Neuronal stem cell (in vitro differentiated cells): Measurements from ENCODE around the gene AKT1S1.

Experiments used
- DNase-seq: peaks from one replicate; pipeline ENCODE4 v3.0.0-alpha.2; 2013; ENCODE audit warnings: low spot score
- H2AFZ ChIP-seq: one replicate; pipeline ENCODE4 v1.6.1; 2013; ENCODE audit warnings: mild to moderate bottlenecking, low read length, inconsistent platforms
- H2AK5ac ChIP-seq: 2 replicates; pipeline ENCODE4 v1.6.1; 2013; ENCODE audit warnings: low read depth, mild to moderate bottlenecking, inconsistent platforms, low read length, moderate library complexity, mixed read lengths
- H2BK120ac ChIP-seq: 2 replicates; pipeline ENCODE4 v1.6.1; 2013; ENCODE audit warnings: low read depth, mild to moderate bottlenecking, inconsistent platforms, low read length, moderate library complexity, mixed read lengths
- H2BK12ac ChIP-seq: one replicate; pipeline ENCODE4 v1.6.1; 2013; ENCODE audit warnings: low read length, inconsistent platforms
- H2BK15ac ChIP-seq: 2 replicates; pipeline ENCODE4 v1.6.1; 2013; ENCODE audit warnings: mild to moderate bottlenecking, low read length, inconsistent platforms, mixed read lengths
- H2BK5ac ChIP-seq: one replicate; pipeline ENCODE4 v1.6.1; 2013; ENCODE audit warnings: inconsistent platforms, mild to moderate bottlenecking, low read length, moderate library complexity
- H3K14ac ChIP-seq: one replicate; pipeline ENCODE4 v1.6.1; 2013; ENCODE audit warnings: low read length, inconsistent platforms
- H3K18ac ChIP-seq: 2 replicates; pipeline ENCODE4 v1.6.1; 2013; ENCODE audit warnings: low read length, inconsistent platforms
- H3K23ac ChIP-seq: 2 replicates; pipeline ENCODE4 v1.6.1; 2013; ENCODE audit warnings: low read depth, mild to moderate bottlenecking, mixed read lengths, low read length, inconsistent platforms; ENCODE audit not compliant: poor library complexity
- H3K27ac ChIP-seq: replicated peaks from 3 replicates; pipeline ENCODE4 v1.5.1; 2013; ENCODE audit warnings: low read length, inconsistent platforms
- H3K27me3 ChIP-seq, 3 experiments: 2 replicates each; pipeline ENCODE4 v1.6.1; 2013; ENCODE audit warnings: low read length in 3 of 3, mild to moderate bottlenecking in 2 of 3, inconsistent platforms in 1 of 3, low read depth in 1 of 3, mixed read lengths in 1 of 3, moderate library complexity in 1 of 3; ENCODE audit not compliant: control insufficient read depth in 3 of 3, insufficient read depth in 3 of 3
- H3K36me3 ChIP-seq, 2 donors: replicated peaks in 1 of 2; 2 replicates each; pipeline ENCODE4 v1.6.1; 2013; ENCODE audit warnings: low read length in 2 of 2; ENCODE audit not compliant: control insufficient read depth in 2 of 2, insufficient read depth in 2 of 2
- H3K4ac ChIP-seq: 2 replicates; pipeline ENCODE4 v1.6.1; 2013; ENCODE audit warnings: inconsistent platforms, mild to moderate bottlenecking, low read length, moderate library complexity
- H3K4me1 ChIP-seq, 2 donors: 1 replicate in 1 of 2; 2 replicates in 1 of 2; pipeline ENCODE4 v1.6.1; 2013; ENCODE audit warnings: low read length in 2 of 2, low read depth in 1 of 2; ENCODE audit not compliant: control insufficient read depth in 2 of 2, insufficient read depth in 1 of 2
- H3K4me2 ChIP-seq: one replicate; pipeline ENCODE4 v1.6.1; 2013; ENCODE audit warnings: mild to moderate bottlenecking, low read length, inconsistent platforms; ENCODE audit not compliant: insufficient read depth, poor library complexity, severe bottlenecking
- H3K4me3 ChIP-seq, 2 donors: 2 replicates each; pipeline ENCODE4 v1.5.1; 2013; ENCODE audit warnings: low read length in 2 of 2, mild to moderate bottlenecking in 2 of 2, inconsistent platforms in 1 of 2, moderate library complexity in 1 of 2
- H3K79me1 ChIP-seq: one replicate; pipeline ENCODE4 v1.6.1; 2013; ENCODE audit warnings: low read depth, mild to moderate bottlenecking, inconsistent platforms, low read length, moderate library complexity
- H3K9ac ChIP-seq: one replicate; pipeline ENCODE4 v1.6.1; 2013; ENCODE audit warnings: mild to moderate bottlenecking, low read depth, low read length, inconsistent platforms; ENCODE audit not compliant: poor library complexity
- H3K9me3 ChIP-seq, 2 donors: replicated peaks in 1 of 2; 2 replicates each; pipeline versions ENCODE3 to v1.6.1; 2013; ENCODE audit warnings: low read length in 2 of 2, mild to moderate bottlenecking in 2 of 2, inconsistent platforms in 1 of 2, low read depth in 1 of 2, mixed read lengths in 1 of 2, moderate library complexity in 1 of 2; ENCODE audit not compliant: control insufficient read depth in 2 of 2, insufficient read depth in 1 of 2
- H4K8ac ChIP-seq: one replicate; pipeline ENCODE4 v1.6.1; 2013; ENCODE audit warnings: low read depth, mild to moderate bottlenecking, inconsistent platforms, low read length, moderate library complexity
- H4K91ac ChIP-seq: one replicate; pipeline ENCODE4 v1.6.1; 2013; ENCODE audit warnings: low read length, low read depth, mild to moderate bottlenecking, inconsistent platforms; ENCODE audit not compliant: poor library complexity
- WGBS, 2 donors: extraction: QIAGEN DNeasy Blood & Tissue Kit; methylation state at CpG; one replicate each; pipeline ENCODE4 v1.1.7; 2013; ENCODE audit warnings: missing lambda C conversion rate in 2 of 2, mixed read lengths in 1 of 2; ENCODE audit not compliant: insufficient read length in 2 of 2, insufficient replicate concordance in 1 of 2; ENCODE audit errors: extremely low coverage in 2 of 2; 5-methylcytosine and 5-hydroxymethylcytosine counted together

The AKT1S1 gene

DNA sequence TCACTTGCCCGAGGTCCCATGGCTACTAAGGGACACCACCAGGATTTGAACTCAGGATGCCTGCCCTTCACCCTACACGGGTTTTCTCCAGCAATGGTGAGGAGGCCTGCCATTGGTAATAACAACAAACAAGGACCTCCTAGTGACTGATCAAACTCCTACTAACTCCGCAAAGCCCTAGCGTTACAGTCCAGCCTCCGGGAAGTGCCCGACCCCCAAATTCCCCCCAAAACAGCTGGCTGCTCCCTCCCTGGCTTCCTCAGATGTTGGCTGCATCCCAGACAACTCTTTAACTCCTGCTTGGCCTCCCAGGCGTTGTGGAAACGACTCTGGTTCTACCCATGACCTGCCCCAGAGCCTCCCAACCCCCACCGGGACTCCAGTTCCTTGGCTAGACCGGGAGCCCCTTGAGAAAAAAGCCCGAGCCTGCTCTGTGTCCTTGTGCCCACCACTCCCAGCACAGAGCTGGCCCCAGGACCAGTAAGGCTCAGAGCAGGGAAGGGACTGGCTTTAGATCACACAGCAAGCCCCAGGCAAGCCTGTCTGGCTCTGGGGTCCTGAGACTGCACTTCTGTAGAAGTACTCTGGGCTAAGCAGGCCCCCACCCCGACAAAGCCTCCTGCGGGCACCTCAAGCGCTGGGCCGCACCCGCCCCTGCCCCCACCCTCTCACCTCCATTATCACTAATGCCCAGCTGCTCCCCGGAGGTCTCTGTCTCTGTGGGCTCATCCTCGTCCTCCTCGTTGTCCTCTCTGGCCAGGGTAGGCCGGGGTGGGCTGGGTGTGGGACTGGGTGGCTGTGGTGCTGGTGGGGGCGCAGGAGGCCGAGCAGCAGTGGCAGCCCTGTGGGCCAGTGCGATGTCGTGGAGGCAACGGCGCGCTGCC lies 4.7 kb downstream of the AKT1S1 start:
- H3K27me3 ChIP-seq: no peaks in the 10 kb centered on the region
- no CpG with 5 or more reads among the region's 27 CpGs for WGBS, 2 donors
- H2BK15ac ChIP-seq: no peak overlapping the region
- H3K9ac ChIP-seq: no peak overlapping the region
- H3K4ac ChIP-seq: no peak overlapping the region
- H3K4me3 ChIP-seq: no peak overlapping the region
- H3K4me1 ChIP-seq: peaks cover 13 to 16% of the 10 kb centered on the region in 2 donors
- no peak overlapping the region for H3K4me2 ChIP-seq
- no peak for DNase-seq
- H2AFZ ChIP-seq: no peak overlapping the region
- H3K27ac ChIP-seq: no peak overlapping the region
- H3K79me1 ChIP-seq: peaks cover 10% of the 10 kb centered on the region
- no peak overlapping the region for H3K18ac ChIP-seq
- no peak overlapping the region for H3K23ac ChIP-seq
- no peak overlapping the region for H2AK5ac ChIP-seq
- peak overlapping the region; percentile 39 for H2BK120ac ChIP-seq
- H4K91ac ChIP-seq: no peak overlapping the region
- H3K14ac ChIP-seq: no peak overlapping the region
- no peak overlapping the region for H2BK12ac ChIP-seq
- H3K36me3 ChIP-seq: peaks cover 2 to 9% of the 10 kb centered on the region in 2 donors
- H2BK5ac ChIP-seq: no peak overlapping the region
- no peaks in the 10 kb centered on the region for H3K9me3 ChIP-seq
- H4K8ac ChIP-seq: no peak overlapping the region

DNA sequence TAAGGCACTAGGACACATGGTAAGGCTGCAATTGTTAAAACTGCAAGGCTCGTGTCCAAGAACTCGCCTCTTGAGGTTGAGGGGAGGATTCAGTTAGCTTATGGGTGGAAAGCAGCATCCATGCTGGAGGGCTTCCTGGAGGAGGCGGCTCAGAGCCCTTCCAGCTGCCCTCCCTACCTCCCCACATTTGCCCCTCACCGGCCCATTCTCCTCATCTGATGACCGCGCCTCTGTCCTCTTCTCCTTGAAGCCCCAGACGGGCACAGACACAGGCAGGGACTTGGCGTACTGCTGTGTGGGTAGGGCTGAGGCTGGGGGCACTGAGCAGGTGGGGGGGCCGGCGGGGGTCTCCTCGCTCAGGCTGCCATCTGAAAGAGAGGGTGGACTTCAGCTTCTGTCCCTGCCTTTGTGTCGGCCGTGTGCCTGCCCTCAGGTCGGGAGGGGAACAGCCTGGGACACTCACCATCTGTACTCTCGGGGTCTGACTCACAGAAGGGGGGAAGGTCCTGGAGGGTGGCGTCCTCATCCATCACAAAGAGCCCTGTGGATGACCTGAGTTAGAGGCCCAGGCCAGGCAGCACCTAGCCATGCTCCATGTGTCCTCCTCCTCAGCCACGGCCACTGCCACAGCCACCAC lies 5.7 kb downstream of the AKT1S1 start:
- Histone ChIP-seq H2BK5ac (no peak overlapping the region), H3K36me3 (peaks cover 2 to 9% of the 10 kb centered on the region in 2 donors), H2BK12ac (no peak overlapping the region), H3K4me1 (peaks cover 15 to 16% of the 10 kb centered on the region in 2 donors), H3K4me2 (no peak overlapping the region), H2BK15ac (peak overlapping the region; percentile 60), H3K27ac (no peak overlapping the region), H4K91ac (no peak overlapping the region), H2BK120ac (no peak overlapping the region), H3K9ac (peak overlapping the region; percentile 13), H3K14ac (no peak overlapping the region), H3K4me3 (no peak overlapping the region), H3K79me1 (peaks cover 10% of the 10 kb centered on the region), H3K27me3 (no peaks in the 10 kb centered on the region), H4K8ac (no peak overlapping the region), H2AK5ac (peak overlapping the region; percentile 99), H3K18ac (no peak overlapping the region), H3K23ac (no peak overlapping the region), H3K4ac (no peak overlapping the region), H2AFZ (no peak overlapping the region), H3K9me3 (no peaks in the 10 kb centered on the region)
- no CpG with 5 or more reads among the region's 17 CpGs for WGBS, 2 donors
- DNase-seq: no peak

DNA sequence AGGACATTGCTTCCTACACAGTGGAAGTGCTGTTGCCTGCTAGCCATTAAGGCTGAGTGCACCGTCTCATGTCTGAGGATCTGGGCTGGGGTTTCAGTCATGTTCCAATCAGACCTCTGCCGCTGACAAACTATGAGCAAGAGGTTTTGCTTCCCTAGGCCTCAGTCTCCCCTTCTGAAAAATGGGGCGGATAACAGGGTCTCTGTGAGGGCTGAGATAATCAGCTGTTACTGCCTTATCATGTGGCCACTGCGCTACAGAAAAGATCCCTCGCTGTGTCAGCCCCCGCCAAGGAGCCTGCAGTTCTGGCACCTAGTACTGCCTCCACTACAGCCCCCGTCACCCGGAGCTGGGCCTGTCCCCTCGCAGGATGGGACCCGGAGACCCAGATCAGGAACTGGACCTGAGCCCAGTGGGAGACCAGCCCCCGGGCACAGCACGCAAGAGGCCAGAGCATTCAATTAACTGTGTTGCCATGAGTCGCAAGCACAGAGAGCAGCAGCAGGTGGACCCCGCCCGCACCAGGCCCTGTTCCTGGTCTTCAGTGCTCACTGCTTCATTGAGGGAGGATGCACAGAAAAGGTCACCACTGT lies 6.8 kb downstream of the AKT1S1 start:
- Histone ChIP-seq H2BK5ac (peak overlapping the region; percentile 96), H3K9ac (peak overlapping the region; percentile 96), H2AK5ac (peak overlapping the region; percentile 99), H2BK120ac (no peak overlapping the region), H4K91ac (peak overlapping the region; percentile 93), H3K4me1 (peaks cover 16 to 19% of the 10 kb centered on the region in 2 donors), H2BK15ac (peak overlapping the region; percentile 60), H3K4ac (peak overlapping the region; percentile 42), H2BK12ac (peak overlapping the region; percentile 91), H3K27ac (peak overlapping the region; percentile 90), H3K14ac (peak overlapping the region; percentile 86), H3K4me3 (peak overlapping the region; percentile 50 to 82), H4K8ac (peak overlapping the region; percentile 70), H3K79me1 (peaks cover 10% of the 10 kb centered on the region), H3K36me3 (peaks cover 2 to 13% of the 10 kb centered on the region in 2 donors), H3K4me2 (peak overlapping the region; percentile 58), H2AFZ (no peak overlapping the region), H3K23ac (peak overlapping the region; percentile 92), H3K9me3 (no peaks in the 10 kb centered on the region), H3K27me3 (no peaks in the 10 kb centered on the region), H3K18ac (peak overlapping the region; percentile 98)
- DNase-seq: no peak
- WGBS, 2 donors: no CpG with 5 or more reads among the region's 15 CpGs
